Esophagus (tissue), 2 donors: ENCODE results near the gene OBSCN. TPM values are rescaled to one million over a fixed set of nuclear protein-coding genes. Genes with fewer than 3 reads are reported as not detected.

Source experiments
- H3K27ac ChIP-seq, 2 donors: one replicate each; pipeline ENCODE4 v1.5.1; 2013; ENCODE audit warnings: low read depth in 2 of 2, mild to moderate bottlenecking in 2 of 2, inconsistent platforms in 1 of 2, low read length in 1 of 2, moderate library complexity in 1 of 2
- H3K27me3 ChIP-seq, 2 donors: one replicate each; pipeline ENCODE4 v1.6.1; 2013; ENCODE audit warnings: low read length in 2 of 2, control low read depth in 1 of 2, mild to moderate bottlenecking in 1 of 2; ENCODE audit not compliant: insufficient read depth in 2 of 2, control insufficient read depth in 1 of 2
- H3K36me3 ChIP-seq, 2 donors: one replicate each; pipeline ENCODE4 v1.6.1; 2013; ENCODE audit warnings: low read length in 1 of 2; ENCODE audit not compliant: control insufficient read depth in 2 of 2, insufficient read depth in 2 of 2
- H3K4me1 ChIP-seq, 2 donors: one replicate each; pipeline ENCODE4 v1.6.1; 2013; ENCODE audit warnings: low read length in 1 of 2; ENCODE audit not compliant: control insufficient read depth in 2 of 2, insufficient read depth in 2 of 2
- H3K4me3 ChIP-seq, 2 donors: one replicate each; pipeline ENCODE4 v1.5.1; 2013; ENCODE audit warnings: low read length in 2 of 2, mild to moderate bottlenecking in 2 of 2, low read depth in 1 of 2, moderate library complexity in 1 of 2
- H3K9me3 ChIP-seq, 2 donors: one replicate each; pipeline ENCODE4 v1.6.1; 2013; ENCODE audit warnings: mild to moderate bottlenecking in 2 of 2, low read depth in 1 of 2, low read length in 1 of 2, moderate library complexity in 1 of 2; ENCODE audit not compliant: control insufficient read depth in 2 of 2, insufficient read depth in 1 of 2
- WGBS, 2 donors: extraction: QIAGEN DNeasy Blood & Tissue Kit; methylation state at CpG; one replicate each; pipeline ENCODE4 v1.1.7; 2013; 5-methylcytosine and 5-hydroxymethylcytosine counted together
- polyA plus RNA-seq, 2 donors: library from polyadenylated mRNA; stranded (reverse); fragments of 200-250 nt; gene quantifications; one replicate each; pipeline ENCODE4 v1.2.3, GENCODE V29; 2013
- donor health status: healthy with polysubstance abuse.
- donor health status: Bipolar disorder and iron deficiency.

OBSCN gene
- polyA plus RNA-seq, 2 donors, result 7.7 to 20.6 TPM

- Histone ChIP-seq H3K4me1 (peaks cover 2 to 3% of the 10 kb centered on the region in 2 donors), H3K36me3 (no peaks in the 10 kb centered on the region), H3K9me3 (no peaks in the 10 kb centered on the region), H3K27me3 (no peaks in the 10 kb centered on the region), H3K27ac (no peak overlapping the region), H3K4me3 (no peak overlapping the region)
- 78 to 81% methylated on average over 15 of the region's 15 CpGs for WGBS, 2 donors
These were observed 161.2 kb downstream of the OBSCN start for GRCh38 chr1:228368801-228369607.

GRCh38 chr1:228369608-228370438 lies 162.0 kb downstream of the OBSCN start:
- no peaks in the 10 kb centered on the region for H3K27me3 ChIP-seq
- no peaks in the 10 kb centered on the region for H3K9me3 ChIP-seq
- H3K4me3 ChIP-seq, result no peak overlapping the region
- H3K4me1 ChIP-seq, result peaks cover 5 to 6% of the 10 kb centered on the region in 2 donors
- WGBS, 2 donors, result 89% methylated on average over 18 of the region's 18 CpGs
- H3K36me3 ChIP-seq, result no peaks in the 10 kb centered on the region
- H3K27ac ChIP-seq, result no peak overlapping the region

GRCh38 chr1:228370439-228370940 lies 162.6 kb downstream of the OBSCN start:
- no peaks in the 10 kb centered on the region for H3K27me3 ChIP-seq
- H3K4me1 ChIP-seq, result peaks cover 6 to 11% of the 10 kb centered on the region in 2 donors
- no peaks in the 10 kb centered on the region for H3K36me3 ChIP-seq

GRCh38 chr1:228370941-228371740 lies 163.3 kb downstream of the OBSCN start:
- Histone ChIP-seq H3K9me3 (no peaks in the 10 kb centered on the region), H3K27ac (no peak overlapping the region), H3K36me3 (no peaks in the 10 kb centered on the region), H3K27me3 (no peaks in the 10 kb centered on the region), H3K4me3 (no peak overlapping the region), H3K4me1 (peaks cover 6 to 11% of the 10 kb centered on the region in 2 donors)
- WGBS, 2 donors, result 54 to 64% methylated on average over 29 to 50 of the region's 50 CpGs

More at GRCh38 chr1:228370439-228370940, 162.6 kb downstream of the OBSCN start:
- no peaks in the 10 kb centered on the region for H3K9me3 ChIP-seq
- H3K4me3 ChIP-seq, result no peak overlapping the region
- no peak overlapping the region for H3K27ac ChIP-seq
- WGBS, 2 donors, result 84 to 88% methylated on average over 10 of the region's 10 CpGs

- Histone ChIP-seq H3K4me1 (peaks cover 6 to 11% of the 10 kb centered on the region in 2 donors), H3K9me3 (peaks cover 0 to 3% of the 10 kb centered on the region in 2 donors), H3K4me3 (no peak overlapping the region), H3K27ac (no peak overlapping the region), H3K27me3 (no peaks in the 10 kb centered on the region), H3K36me3 (no peaks in the 10 kb centered on the region)
- 47 to 59% methylated on average over 4 of the region's 4 CpGs for WGBS, 2 donors
These were observed 163.9 kb downstream of the OBSCN start for GRCh38 chr1:228371741-228372182.

- peaks cover 6 to 11% of the 10 kb centered on the region in 2 donors for H3K4me1 ChIP-seq
- H3K27ac ChIP-seq, result no peak overlapping the region
These were observed 164.5 kb downstream of the OBSCN start for GRCh38 chr1:228372183-228373003.

GRCh38 chr1:228373004-228373680 lies 165.3 kb downstream of the OBSCN start:
- Histone ChIP-seq H3K27me3 (no peaks in the 10 kb centered on the region), H3K9me3 (peaks cover 0 to 3% of the 10 kb centered on the region in 2 donors), H3K27ac (no peak overlapping the region), H3K4me1 (peaks cover 6 to 16% of the 10 kb centered on the region in 2 donors), H3K4me3 (no peak overlapping the region), H3K36me3 (no peaks in the 10 kb centered on the region)
- WGBS, 2 donors, result 70 to 73% methylated on average over 12 of the region's 12 CpGs

More at GRCh38 chr1:228372183-228373003, 164.5 kb downstream of the OBSCN start:
- peaks cover 0 to 3% of the 10 kb centered on the region in 2 donors for H3K9me3 ChIP-seq
- H3K36me3 ChIP-seq, result no peaks in the 10 kb centered on the region
- WGBS, 2 donors, result 52 to 56% methylated on average over 33 to 34 of the region's 34 CpGs
- no peaks in the 10 kb centered on the region for H3K27me3 ChIP-seq
- no peak overlapping the region for H3K4me3 ChIP-seq
